K562 (cell line): ENCODE measurements around the gene SOX18. TPM values are rescaled to one million over a fixed set of nuclear protein-coding genes. Genes with fewer than 3 reads are reported as not detected.

Experiments used
- CEBPG ChIP-seq, 3 experiments: fragments of 200-800 bp in 1 of 3; sonication (Bioruptor generic) in 1 of 3; sonication (generic) in 1 of 3; formaldehyde crosslinking in 1 of 3; IDR thresholded peaks in 2 of 3; conservative IDR thresholded peaks in 1 of 3; 2 replicates each; pipeline versions ENCODE4 v1.6.1 to v1.8.0; 2016 to 2022; ENCODE audit warnings: missing compliant biosample characterization in 2 of 3, missing genetic modification characterization in 2 of 3, mild to moderate bottlenecking in 1 of 3, missing genetic modification reagents in 1 of 3
- CSDE1 ChIP-seq, 2 experiments: fragments of 450-650 bp; IDR thresholded peaks; 2 replicates each; pipeline ENCODE4 v1.6.1; 2016; ENCODE audit warnings: mild to moderate bottlenecking in 1 of 2
- ELF2 ChIP-seq: fragments of 250-450 bp; sonication (Bioruptor Pico); IDR thresholded peaks from 2 replicates; pipeline ENCODE4 v1.5.0; 2021; ENCODE audit warnings: mild to moderate bottlenecking
- FOXJ3 ChIP-seq: sonication (generic); formaldehyde crosslinking; IDR thresholded peaks from 2 replicates; pipeline ENCODE4 v1.4.0; 2020; ENCODE audit warnings: mild to moderate bottlenecking, missing genetic modification reagents
- HEY1 ChIP-seq: fragments of 250-450 bp; sonication (Bioruptor Pico); IDR thresholded peaks from 2 replicates; pipeline ENCODE4 v1.5.0; 2020; ENCODE audit warnings: mild to moderate bottlenecking, moderate library complexity, borderline replicate concordance
- MECOM ChIP-seq: fragments of 250-450 bp; sonication (Bioruptor Pico); IDR thresholded peaks from 2 replicates; pipeline ENCODE4 v1.8.0; 2022; ENCODE audit warnings: inconsistent platforms
- MEIS2 ChIP-seq: fragments of 450-650 bp; IDR thresholded peaks from 2 replicates; pipeline ENCODE4 v1.6.1; 2014; ENCODE audit warnings: mild to moderate bottlenecking; ENCODE audit not compliant: partially characterized antibody
- NFIC ChIP-seq: fragments of 450-650 bp; IDR thresholded peaks from 2 replicates; pipeline ENCODE4 v1.6.1; 2017; ENCODE audit warnings: mild to moderate bottlenecking, inconsistent platforms
- RB1 ChIP-seq: fragments of 450-650 bp; IDR thresholded peaks from 2 replicates; pipeline ENCODE4 v1.6.1; 2017; ENCODE audit warnings: low read depth, mild to moderate bottlenecking
- SRSF3 ChIP-seq: fragments of 200-400 bp; formaldehyde crosslinking; IDR thresholded peaks from 2 replicates; pipeline ENCODE4 v1.6.1; 2016; ENCODE audit warnings: mild to moderate bottlenecking, low read length, moderate library complexity; ENCODE audit not compliant: insufficient read depth
- SUPT5H ChIP-seq: fragments of 450-650 bp; IDR thresholded peaks from 2 replicates; pipeline ENCODE4 v1.6.1; 2016
- TEAD1 ChIP-seq, 2 experiments: fragments of 450-650 bp in 1 of 2; sonication (generic) in 1 of 2; formaldehyde crosslinking; IDR thresholded peaks; 2 replicates each; pipeline versions ENCODE4 v1.4.0 to v1.8.0; 2020 to 2022; ENCODE audit warnings: mild to moderate bottlenecking in 2 of 2, missing genetic modification reagents in 1 of 2
- ZNF143 ChIP-seq: sonication (generic); formaldehyde crosslinking; IDR thresholded peaks from 2 replicates; pipeline ENCODE4 v1.9.0; 2022; ENCODE audit warnings: mild to moderate bottlenecking, missing genetic modification reagents
- ZNF518B ChIP-seq: fragments of 250-450 bp; sonication (Bioruptor Pico); IDR thresholded peaks from 2 replicates; pipeline ENCODE4 v1.5.0; 2021; ENCODE audit warnings: mild to moderate bottlenecking, moderate library complexity
- ZNF668 ChIP-seq: fragments of 250-450 bp; sonication (Bioruptor Pico); IDR thresholded peaks from 2 replicates; pipeline ENCODE4 v1.8.0; 2022; ENCODE audit warnings: mild to moderate bottlenecking, inconsistent platforms
- ZNF764 ChIP-seq: fragments of 250-450 bp; sonication (Bioruptor Pico); IDR thresholded peaks from 2 replicates; pipeline ENCODE4 v1.4.0; 2020; ENCODE audit warnings: low read depth, mild to moderate bottlenecking, moderate library complexity
- polyA plus RNA-seq, 8 experiments: library from polyadenylated mRNA; depleted of rRNA in 4 of 8; stranded (reverse) in 5 of 8; unstranded in 3 of 8; fragments of >200 nt; fragmentation: Nextera tagmentation in 2 of 8; fragmentation: Illumina TruSeq in 1 of 8; extraction: Ambion mirVana in 2 of 8; extraction: Trizol in 1 of 8; gene quantifications; 2 replicates each; pipeline versions ENCODE4 v1.2.1 to v1.2.3, GENCODE V29; 2011 to 2014; ENCODE audit warnings: inconsistent platforms in 1 of 8, missing spikeins in 1 of 8
- total RNA-seq, 7 experiments: library from RNA; depleted of rRNA in 6 of 7; stranded (reverse); fragments of >200 nt in 6 of 7; fragmentation: Illumina TruSeq in 2 of 7; extraction: Trizol in 2 of 7; gene quantifications; 2 replicates each; pipeline versions ENCODE4 v1.2.1 to v1.2.3, GENCODE V29; 2011 to 2021; ENCODE audit warnings: low replicate concordance in 1 of 7
- TF ChIP-seq, protein P1 (sequence below), 3 experiments: fragments of 200-800 bp in 1 of 3; sonication (Bioruptor generic) in 1 of 3; sonication (generic) in 1 of 3; formaldehyde crosslinking in 1 of 3; IDR thresholded peaks; 2 replicates each; pipeline versions ENCODE4 v1.6.1 to v1.8.0; 2016 to 2022; ENCODE audit warnings: mild to moderate bottlenecking in 2 of 3, missing compliant biosample characterization in 2 of 3, missing genetic modification characterization in 2 of 3, missing genetic modification reagents in 1 of 3
- TF ChIP-seq, protein P2 (sequence below): sonication (generic); formaldehyde crosslinking; IDR thresholded peaks from 2 replicates; pipeline ENCODE4 v1.8.0; 2022; ENCODE audit warnings: missing genetic modification reagents, mild to moderate bottlenecking, borderline replicate concordance
- TF ChIP-seq, protein P3 (sequence below), 2 experiments: fragments of 450-650 bp; IDR thresholded peaks; 2 replicates each; pipeline ENCODE4 v1.6.1; 2016

SOX18 gene
- total and polyA plus RNA-seq, 9 of the 15 experiments (the other 6 are each of a cell fraction or from before 2014, with no cell fraction given): 0.15 to 19.8 (median 0.33) TPM

GRCh38 chr20:64079273-64080012, 30.0 kb upstream of the SOX18 start, which contains the start of gene RGS19 (continued):
- TF ChIP-seq TEAD1 (CRISPR knock-in tag; IDR thresholded peaks at IDR 0.05) (no peak), NFIC (peak; percentile 28), ZNF518B (CRISPR knock-in tag) (no peak), SUPT5H (peak; percentile 49), ELF2 (peak; percentile 55; the same call in 1 of the 2 replicates), HEY1 (CRISPR knock-in tag) (no peak), CSDE1 (IDR thresholded peaks at IDR 0.05) (no peak), ZNF764 (CRISPR knock-in tag) (no peak), MECOM (no peak), MEIS2 (peak; percentile 33), SRSF3 (no peak), FOXJ3 (CRISPR knock-in tag) (no peak), ZNF668 (CRISPR knock-in tag) (no peak), RB1 (peak; percentile 76; the same call in 1 of the 2 replicates), CEBPG (CRISPR knock-in tag; IDR thresholded peaks at IDR 0.05) (no peak), CEBPG (tag; conservative IDR thresholded peaks at IDR 0.05 in 1 of 2, IDR thresholded peaks at IDR 0.05 in 1 of 2) (0 out of 4 replicates have a peak, but pooled peaks of 1 of the 2 experiments have one; percentile 14), ZNF143 (CRISPR knock-in tag) (no peak)
- TF ChIP-seq, protein P1, sequence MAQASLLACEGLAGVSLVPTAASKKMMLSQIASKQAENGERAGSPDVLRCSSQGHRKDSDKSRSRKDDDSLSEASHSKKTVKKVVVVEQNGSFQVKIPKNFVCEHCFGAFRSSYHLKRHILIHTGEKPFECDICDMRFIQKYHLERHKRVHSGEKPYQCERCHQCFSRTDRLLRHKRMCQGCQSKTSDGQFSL (CRISPR knock-in tag; IDR thresholded peaks at IDR 0.05): no peak
- TF ChIP-seq, protein P1 (tag; IDR thresholded peaks at IDR 0.05): no peak
- TF ChIP-seq, protein P2, sequence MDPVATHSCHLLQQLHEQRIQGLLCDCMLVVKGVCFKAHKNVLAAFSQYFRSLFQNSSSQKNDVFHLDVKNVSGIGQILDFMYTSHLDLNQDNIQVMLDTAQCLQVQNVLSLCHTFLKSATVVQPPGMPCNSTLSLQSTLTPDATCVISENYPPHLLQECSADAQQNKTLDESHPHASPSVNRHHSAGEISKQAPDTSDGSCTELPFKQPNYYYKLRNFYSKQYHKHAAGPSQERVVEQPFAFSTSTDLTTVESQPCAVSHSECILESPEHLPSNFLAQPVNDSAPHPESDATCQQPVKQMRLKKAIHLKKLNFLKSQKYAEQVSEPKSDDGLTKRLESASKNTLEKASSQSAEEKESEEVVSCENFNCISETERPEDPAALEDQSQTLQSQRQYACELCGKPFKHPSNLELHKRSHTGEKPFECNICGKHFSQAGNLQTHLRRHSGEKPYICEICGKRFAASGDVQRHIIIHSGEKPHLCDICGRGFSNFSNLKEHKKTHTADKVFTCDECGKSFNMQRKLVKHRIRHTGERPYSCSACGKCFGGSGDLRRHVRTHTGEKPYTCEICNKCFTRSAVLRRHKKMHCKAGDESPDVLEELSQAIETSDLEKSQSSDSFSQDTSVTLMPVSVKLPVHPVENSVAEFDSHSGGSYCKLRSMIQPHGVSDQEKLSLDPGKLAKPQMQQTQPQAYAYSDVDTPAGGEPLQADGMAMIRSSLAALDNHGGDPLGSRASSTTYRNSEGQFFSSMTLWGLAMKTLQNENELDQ (CRISPR knock-in tag): no peak
- TF ChIP-seq, protein P3, sequence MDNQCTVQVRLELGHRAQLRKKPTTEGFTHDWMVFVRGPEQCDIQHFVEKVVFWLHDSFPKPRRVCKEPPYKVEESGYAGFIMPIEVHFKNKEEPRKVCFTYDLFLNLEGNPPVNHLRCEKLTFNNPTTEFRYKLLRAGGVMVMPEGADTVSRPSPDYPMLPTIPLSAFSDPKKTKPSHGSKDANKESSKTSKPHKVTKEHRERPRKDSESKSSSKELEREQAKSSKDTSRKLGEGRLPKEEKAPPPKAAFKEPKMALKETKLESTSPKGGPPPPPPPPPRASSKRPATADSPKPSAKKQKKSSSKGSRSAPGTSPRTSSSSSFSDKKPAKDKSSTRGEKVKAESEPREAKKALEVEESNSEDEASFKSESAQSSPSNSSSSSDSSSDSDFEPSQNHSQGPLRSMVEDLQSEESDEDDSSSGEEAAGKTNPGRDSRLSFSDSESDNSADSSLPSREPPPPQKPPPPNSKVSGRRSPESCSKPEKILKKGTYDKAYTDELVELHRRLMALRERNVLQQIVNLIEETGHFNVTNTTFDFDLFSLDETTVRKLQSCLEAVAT (IDR thresholded peaks at IDR 0.05): no peak
